GM06990 (cell line): Measurements from ENCODE around the gene LUC7L3.

Source experiments
- DNase-seq: peaks from one replicate; pipeline ENCODE4 v3.0.0-alpha.2; 2011; ENCODE audit not compliant: insufficient read length; ENCODE audit errors: extremely low read depth
- H3K27me3 ChIP-seq: replicated peaks from 2 replicates; pipeline ENCODE4 v1.6.0; 2011; ENCODE audit warnings: low read length; ENCODE audit not compliant: control insufficient read depth, insufficient read depth
- H3K36me3 ChIP-seq: 2 replicates; pipeline ENCODE4 v1.5.1; 2011; ENCODE audit warnings: low read length; ENCODE audit not compliant: control insufficient read depth, insufficient read depth
- H3K4me3 ChIP-seq: replicated peaks from 2 replicates; pipeline ENCODE4 v1.5.1; 2011; ENCODE audit warnings: low read depth, mild to moderate bottlenecking, control low read depth, low read length
- TF ChIP-seq, protein P1 (sequence below): IDR thresholded peaks from 2 replicates; pipeline ENCODE4 v1.5.1; 2011; ENCODE audit warnings: low read length, control low read depth, mild to moderate bottlenecking, inconsistent platforms; ENCODE audit not compliant: insufficient read depth, poor library complexity, severe bottlenecking

The LUC7L3 gene

DNA sequence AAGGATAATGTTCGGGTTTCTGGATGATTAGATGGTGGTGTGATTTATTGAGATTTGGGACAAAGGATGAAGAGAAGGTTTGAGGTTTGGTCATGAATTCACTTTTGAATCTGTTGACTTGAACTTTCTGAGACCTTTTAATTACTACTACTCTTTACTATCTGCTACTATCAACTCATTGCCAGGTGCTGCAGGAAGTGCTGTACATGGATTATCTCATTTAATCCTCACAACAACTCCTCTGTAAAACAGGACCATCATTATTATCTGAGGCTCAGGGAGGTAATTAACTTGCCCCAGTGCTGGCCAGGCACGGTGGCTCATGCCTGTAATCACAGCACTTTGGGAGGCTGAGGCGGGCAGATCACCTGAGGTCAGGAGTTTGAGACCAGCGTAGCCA, 8.8 kb upstream of the LUC7L3 start:
- no peak for DNase-seq
- TF ChIP-seq, protein P1, sequence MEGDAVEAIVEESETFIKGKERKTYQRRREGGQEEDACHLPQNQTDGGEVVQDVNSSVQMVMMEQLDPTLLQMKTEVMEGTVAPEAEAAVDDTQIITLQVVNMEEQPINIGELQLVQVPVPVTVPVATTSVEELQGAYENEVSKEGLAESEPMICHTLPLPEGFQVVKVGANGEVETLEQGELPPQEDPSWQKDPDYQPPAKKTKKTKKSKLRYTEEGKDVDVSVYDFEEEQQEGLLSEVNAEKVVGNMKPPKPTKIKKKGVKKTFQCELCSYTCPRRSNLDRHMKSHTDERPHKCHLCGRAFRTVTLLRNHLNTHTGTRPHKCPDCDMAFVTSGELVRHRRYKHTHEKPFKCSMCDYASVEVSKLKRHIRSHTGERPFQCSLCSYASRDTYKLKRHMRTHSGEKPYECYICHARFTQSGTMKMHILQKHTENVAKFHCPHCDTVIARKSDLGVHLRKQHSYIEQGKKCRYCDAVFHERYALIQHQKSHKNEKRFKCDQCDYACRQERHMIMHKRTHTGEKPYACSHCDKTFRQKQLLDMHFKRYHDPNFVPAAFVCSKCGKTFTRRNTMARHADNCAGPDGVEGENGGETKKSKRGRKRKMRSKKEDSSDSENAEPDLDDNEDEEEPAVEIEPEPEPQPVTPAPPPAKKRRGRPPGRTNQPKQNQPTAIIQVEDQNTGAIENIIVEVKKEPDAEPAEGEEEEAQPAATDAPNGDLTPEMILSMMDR = no peak
- Histone ChIP-seq H3K4me3 (no peak overlapping the region), H3K27me3 (no peaks in the 10 kb centered on the region), H3K36me3 (no peaks in the 10 kb centered on the region)

DNA sequence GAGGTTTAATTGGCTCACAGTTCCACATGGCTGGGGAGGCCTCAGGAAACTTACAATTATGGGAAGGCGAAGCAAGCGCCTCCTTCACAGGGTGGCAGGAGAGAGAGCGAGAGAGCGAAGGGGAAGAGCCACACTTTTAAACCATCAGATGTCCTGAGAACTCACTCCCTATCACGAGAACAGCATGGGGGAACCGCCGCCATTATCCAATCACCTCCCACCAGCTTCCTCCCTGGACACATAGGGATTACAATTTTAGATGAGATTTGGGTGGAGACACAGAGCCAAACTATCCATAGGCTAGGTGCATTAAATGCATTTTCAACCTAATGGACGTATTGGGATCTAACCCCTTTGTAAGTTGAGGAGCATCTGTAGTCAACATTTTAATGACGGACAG, 6.8 kb upstream of the LUC7L3 start:
- Histone ChIP-seq H3K4me3 (no peak overlapping the region), H3K27me3 (no peaks in the 10 kb centered on the region), H3K36me3 (no peaks in the 10 kb centered on the region)
- DNase-seq = no peak
- TF ChIP-seq, protein P1 = no peak

DNA sequence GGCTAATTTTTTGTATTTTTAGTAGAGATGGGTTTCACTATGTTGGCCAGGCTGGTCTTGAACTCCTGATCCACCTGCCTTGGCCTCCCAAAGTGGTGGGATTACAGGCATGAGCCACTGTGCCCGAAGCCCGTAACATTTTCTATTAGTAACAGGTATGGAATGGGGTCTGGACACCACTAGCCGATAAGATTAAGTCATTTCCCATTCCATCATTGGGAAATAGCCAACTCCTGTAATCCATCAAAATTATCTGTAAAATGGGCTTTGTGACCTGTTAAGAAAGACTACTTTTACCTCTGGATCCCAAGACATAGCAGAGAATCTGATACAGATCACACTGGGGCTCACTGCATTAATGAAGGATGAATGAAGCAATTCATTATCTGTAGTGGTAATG, 3.9 kb upstream of the LUC7L3 start:
- Histone ChIP-seq H3K36me3 (no peaks in the 10 kb centered on the region), H3K27me3 (no peaks in the 10 kb centered on the region), H3K4me3 (no peak overlapping the region)
- no peak for DNase-seq
- TF ChIP-seq, protein P1 = no peak

DNA sequence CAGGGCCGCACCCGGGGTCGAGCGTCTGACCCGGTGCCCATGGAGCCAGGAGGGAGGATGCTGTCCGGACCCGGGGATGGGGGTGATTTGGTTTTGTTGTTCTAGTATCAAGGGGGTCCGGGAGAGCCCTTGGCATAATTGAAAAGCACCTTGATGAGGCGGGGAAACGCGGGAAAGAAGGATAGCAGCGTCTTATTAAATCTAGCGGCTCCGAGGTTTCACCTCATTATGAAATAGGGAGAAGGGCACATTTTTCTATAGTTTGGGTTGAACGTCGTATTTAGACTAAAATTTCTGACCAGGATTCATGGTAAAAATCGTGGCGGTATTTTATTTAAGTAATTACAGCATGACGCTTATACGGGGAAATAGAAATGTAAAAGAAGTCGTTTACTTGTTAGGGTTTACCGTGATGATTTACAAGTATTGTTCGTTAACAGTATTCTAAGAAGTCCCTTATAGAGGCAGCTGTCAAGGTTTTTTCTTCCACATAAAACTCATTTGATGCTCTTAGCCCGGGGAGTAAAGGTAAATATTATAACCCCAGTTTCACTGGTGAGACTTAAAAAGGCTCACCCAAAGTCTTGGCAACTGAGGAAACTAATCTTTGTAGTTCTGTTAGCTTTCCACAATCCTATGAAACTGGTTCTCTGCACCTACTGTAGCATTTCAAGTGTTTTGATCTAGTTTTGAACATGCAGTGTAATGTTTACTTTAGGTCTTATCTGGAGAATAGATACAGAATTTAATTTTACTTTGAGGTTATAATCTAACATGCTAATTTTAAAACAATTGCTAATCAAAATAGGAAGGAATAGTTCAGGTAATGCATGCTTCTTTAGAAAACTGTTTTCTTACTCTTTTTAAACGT, 756 bp downstream of the LUC7L3 start:
- peak overlapping the region; percentile 91 for H3K4me3 ChIP-seq
- TF ChIP-seq, protein P1 = no peak
- no peaks in the 10 kb centered on the region for H3K36me3 ChIP-seq
- no peaks in the 10 kb centered on the region for H3K27me3 ChIP-seq
- no peak for DNase-seq

DNA sequence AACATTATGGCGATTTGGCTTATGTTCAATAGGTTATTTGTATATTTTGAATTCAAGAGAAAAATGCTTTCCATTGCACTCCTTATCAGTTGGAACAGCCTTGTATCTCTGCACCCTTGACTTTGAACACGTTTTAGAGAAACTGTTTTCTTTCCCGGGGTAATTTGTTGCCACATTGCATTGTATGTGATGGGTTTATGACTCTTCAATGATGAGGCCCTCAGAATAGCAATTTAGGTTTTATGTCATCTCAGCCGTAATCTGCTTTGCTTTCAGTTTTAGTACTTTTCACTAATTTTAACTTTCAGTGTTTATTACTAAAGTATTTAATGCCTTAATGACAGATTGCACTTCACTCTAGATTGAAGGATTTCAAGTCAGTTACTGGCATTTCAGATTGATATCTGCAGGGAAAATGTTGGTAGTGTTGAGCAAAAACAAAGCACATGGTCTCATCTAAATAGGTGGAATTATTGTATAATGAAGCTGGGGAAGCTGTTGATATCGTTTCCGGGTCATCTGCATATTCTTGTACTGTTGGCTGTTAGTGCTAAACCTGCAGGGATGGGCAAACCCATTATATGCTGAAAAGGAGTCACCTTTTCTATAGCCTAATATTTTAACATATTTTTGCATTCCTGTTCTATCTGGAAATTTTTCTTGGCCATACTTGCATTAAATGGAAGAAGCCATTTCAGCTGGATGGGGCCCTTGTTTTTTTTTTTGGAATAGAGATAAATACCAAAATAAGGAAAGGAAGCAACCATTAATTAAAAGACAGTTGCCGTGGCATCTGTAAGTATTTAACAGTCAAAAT, 2.0 kb downstream of the LUC7L3 start:
- H3K4me3 ChIP-seq = peak overlapping the region; percentile 91
- no peak for DNase-seq
- TF ChIP-seq, protein P1 = no peak
- no peaks in the 10 kb centered on the region for H3K36me3 ChIP-seq
- H3K27me3 ChIP-seq = no peaks in the 10 kb centered on the region
